Astrocyte of the cerebellum (primary cell): ENCODE measurements around the gene RBM46.

Experiments used
- DNase-seq: peaks from one replicate; pipeline ENCODE4 v3.0.0-alpha.2; 2011; ENCODE audit warnings: low read depth
- H3K4me3 ChIP-seq: 2 replicates; pipeline ENCODE4 v1.5.1; 2011; ENCODE audit warnings: mild to moderate bottlenecking, low read depth, low read length, moderate library complexity
- CTCF ChIP-seq: IDR thresholded peaks from 2 replicates; pipeline ENCODE4 v1.5.1; 2012; ENCODE audit warnings: low read length, low read depth, moderate library complexity, mild to moderate bottlenecking; ENCODE audit errors: missing control alignments
- in situ Hi-C: cut with HindIII; loops from 2 replicates; pipeline ENCODE4 v1.10.0; 2017; ENCODE audit warnings: low sequenced_read_pairs

The RBM46 gene

GRCh38 chr4:154836030-154836429, 55.0 kb downstream of the RBM46 start:
- no peak for DNase-seq
- H3K4me3 ChIP-seq: no peak overlapping the region
- no peak for TF ChIP-seq CTCF
- in situ Hi-C loops: no loop called here

- no peak for TF ChIP-seq CTCF
- DNase-seq: no peak
- H3K4me3 ChIP-seq: no peak overlapping the region
- in situ Hi-C loops: no loop called here
Measured at GRCh38 chr4:154836513-154836912, 55.4 kb downstream of the RBM46 start.

GRCh38 chr4:154838155-154838554, 57.1 kb downstream of the RBM46 start:
- DNase-seq: no peak
- in situ Hi-C loops: no loop called here
- H3K4me3 ChIP-seq: no peak overlapping the region
- TF ChIP-seq CTCF: no peak

- DNase-seq: no peak
- H3K4me3 ChIP-seq: no peak overlapping the region
- in situ Hi-C loops: no loop called here
- TF ChIP-seq CTCF: no peak
Measured at GRCh38 chr4:154838694-154839093, 57.6 kb downstream of the RBM46 start.

GRCh38 chr4:154854362-154854761, 73.3 kb downstream of the RBM46 start:
- DNase-seq: no peak
- no peak overlapping the region for H3K4me3 ChIP-seq
- in situ Hi-C loops: no loop called here
- peak; percentile 4 for TF ChIP-seq CTCF

- no peak overlapping the region for H3K4me3 ChIP-seq
- no peak for TF ChIP-seq CTCF
- no peak for DNase-seq
- in situ Hi-C loops: no loop called here
Measured at GRCh38 chr4:154858166-154858565, 77.1 kb downstream of the RBM46 start.

- H3K4me3 ChIP-seq: no peak overlapping the region
- no peak for DNase-seq
- no peak for TF ChIP-seq CTCF
- in situ Hi-C loops: no loop called here
Measured at GRCh38 chr4:154868414-154869194, 87.5 kb downstream of the RBM46 start.
